OCI-LY7 (cell line): ENCODE results near the gene SUPT4H1.

Experiments
- EZH2phosphoT487 ChIP-seq: fragments of 200-600 bp; sonication (generic); IDR thresholded peaks from 2 replicates; pipeline ENCODE4 v1.6.1; 2018; ENCODE audit warnings: low read depth, borderline replicate concordance, mild to moderate bottlenecking, mixed run types, antibody characterized with exemption, low read length, moderate library complexity, mixed read lengths
- TF ChIP-seq, protein P1 (sequence below): fragments of 200-600 bp; sonication (generic); conservative IDR thresholded peaks from 2 replicates; pipeline ENCODE4 v1.5.1; 2014; ENCODE audit warnings: mild to moderate bottlenecking, antibody characterized with exemption, low read length, moderate library complexity, mixed read lengths

DNA sequence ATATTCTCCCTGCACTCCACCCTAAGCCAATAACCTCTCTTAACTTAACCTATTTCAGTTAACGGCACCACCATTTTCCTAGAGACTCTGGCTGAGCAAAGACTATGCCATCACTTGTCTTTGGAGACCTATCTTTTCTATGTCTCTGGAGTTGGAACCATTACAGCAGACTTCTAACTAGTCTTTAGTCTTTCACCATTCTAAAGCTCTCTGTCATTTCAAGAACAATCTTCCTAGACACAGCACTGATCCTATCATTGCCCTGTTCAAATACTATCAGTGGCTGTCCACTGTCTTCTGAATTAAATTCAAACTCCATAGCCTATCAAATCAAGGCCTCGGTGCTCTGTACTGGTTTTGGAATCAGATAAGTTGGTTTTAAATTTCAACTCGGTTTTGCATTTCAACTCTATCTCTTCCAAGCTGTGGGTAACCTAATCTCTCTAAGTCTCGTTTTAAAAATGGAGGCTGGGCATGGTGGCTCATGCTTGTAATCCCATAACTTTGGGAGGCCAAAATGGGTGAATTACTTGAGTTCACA is 33.4 kb upstream of the SUPT4H1 start:
- TF ChIP-seq, protein P1, sequence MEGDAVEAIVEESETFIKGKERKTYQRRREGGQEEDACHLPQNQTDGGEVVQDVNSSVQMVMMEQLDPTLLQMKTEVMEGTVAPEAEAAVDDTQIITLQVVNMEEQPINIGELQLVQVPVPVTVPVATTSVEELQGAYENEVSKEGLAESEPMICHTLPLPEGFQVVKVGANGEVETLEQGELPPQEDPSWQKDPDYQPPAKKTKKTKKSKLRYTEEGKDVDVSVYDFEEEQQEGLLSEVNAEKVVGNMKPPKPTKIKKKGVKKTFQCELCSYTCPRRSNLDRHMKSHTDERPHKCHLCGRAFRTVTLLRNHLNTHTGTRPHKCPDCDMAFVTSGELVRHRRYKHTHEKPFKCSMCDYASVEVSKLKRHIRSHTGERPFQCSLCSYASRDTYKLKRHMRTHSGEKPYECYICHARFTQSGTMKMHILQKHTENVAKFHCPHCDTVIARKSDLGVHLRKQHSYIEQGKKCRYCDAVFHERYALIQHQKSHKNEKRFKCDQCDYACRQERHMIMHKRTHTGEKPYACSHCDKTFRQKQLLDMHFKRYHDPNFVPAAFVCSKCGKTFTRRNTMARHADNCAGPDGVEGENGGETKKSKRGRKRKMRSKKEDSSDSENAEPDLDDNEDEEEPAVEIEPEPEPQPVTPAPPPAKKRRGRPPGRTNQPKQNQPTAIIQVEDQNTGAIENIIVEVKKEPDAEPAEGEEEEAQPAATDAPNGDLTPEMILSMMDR, result no peak
- TF ChIP-seq EZH2phosphoT487, result no peak
